GM21619 (cell line): ENCODE data around the gene CTXN2.

Experiments
- ATAC-seq: cut with Tn5 transposase; IDR thresholded peaks from one replicate; pipeline ENCODE4 v1.9.1; 2021; ENCODE audit not compliant: unreplicated experiment

The CTXN2 gene

DNA sequence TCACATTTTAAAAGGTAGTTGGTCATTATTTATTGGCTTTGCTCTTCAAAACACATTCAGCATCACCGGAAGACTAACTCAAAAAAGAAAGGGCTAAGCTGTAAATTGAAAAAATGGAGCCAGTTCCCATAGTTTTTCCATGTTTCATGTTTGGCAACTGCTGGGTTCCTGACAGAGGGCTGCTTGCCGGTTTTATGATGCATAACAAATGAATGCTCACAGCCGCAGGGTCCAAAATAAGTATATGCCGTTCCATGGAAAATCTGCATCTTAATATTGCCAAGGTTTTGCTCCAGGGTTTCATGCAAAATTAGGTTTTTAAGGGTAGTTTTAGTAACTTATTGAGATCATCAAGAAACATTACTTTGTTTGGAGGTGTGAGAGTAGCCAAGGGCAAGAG is 30.4 kb downstream of the CTXN2 start:
- ATAC-seq, result no peak

DNA sequence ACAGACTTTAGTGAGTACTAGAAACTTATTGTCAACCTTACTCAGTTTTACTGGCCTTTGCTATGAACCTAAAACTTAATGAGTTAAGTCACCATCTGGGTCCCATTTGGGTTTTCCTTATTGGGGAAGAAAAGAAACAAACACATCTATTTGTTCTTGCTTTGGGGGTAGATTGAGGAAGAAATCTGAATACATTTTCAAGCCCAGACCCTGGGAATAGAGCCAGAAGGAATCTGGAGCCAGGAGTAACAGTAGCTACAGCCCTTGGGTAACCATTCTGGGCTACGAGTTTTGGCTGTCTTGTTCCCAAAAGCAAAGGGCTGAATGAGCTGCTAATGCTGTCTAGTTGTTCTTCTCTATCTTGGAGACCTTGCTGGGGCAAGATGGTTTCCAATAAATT is 31.2 kb downstream of the CTXN2 start:
- no peak for ATAC-seq

GRCh38 chr15:48225771-48226170 is 34.3 kb downstream of the CTXN2 start:
- ATAC-seq, result no peak

DNA sequence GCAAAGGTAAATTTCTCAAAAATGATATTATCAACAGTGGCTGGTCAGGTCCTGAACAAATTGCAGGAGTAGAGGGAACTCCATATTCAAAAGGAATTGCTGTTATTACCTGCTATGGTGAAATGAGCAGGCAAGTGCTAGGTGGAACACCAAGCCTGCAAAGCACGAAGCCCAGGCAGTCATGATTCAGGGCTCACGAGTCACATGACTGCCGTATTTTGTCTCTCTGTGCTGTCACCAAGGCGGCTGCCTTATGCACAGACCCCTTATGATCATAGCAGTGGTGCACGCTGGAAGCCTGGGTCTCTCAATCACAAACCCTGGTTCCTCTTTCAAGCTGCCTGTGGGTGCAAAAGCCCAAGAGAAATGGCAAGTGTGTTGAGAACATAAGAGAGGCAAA is 39.0 kb downstream of the CTXN2 start:
- no peak for ATAC-seq

- no peak for ATAC-seq
These were observed 41.8 kb downstream of the CTXN2 start for GRCh38 chr15:48233246-48233645.

DNA sequence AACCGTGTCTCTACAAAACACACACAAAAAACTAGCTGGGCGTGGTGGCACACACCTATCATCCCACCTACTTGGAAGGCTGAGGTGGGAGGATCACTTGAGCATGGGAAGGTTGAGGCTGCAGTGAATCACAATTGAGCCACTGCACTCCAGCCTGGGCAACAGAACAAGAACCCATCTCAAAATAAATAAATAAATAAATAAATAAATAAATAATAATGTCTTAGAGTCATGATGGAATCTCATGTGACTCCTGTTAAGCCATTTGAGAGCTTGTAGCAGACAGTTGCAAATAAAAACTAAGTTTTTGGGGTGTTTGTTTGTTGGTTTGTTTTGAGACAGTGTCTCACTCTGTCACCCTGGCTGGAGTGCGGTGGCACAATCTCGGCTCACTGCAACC is 47.9 kb downstream of the CTXN2 start:
- ATAC-seq, result no peak

- ATAC-seq, result no peak
These were observed 50.5 kb downstream of the CTXN2 start for GRCh38 chr15:48242015-48242414.

DNA sequence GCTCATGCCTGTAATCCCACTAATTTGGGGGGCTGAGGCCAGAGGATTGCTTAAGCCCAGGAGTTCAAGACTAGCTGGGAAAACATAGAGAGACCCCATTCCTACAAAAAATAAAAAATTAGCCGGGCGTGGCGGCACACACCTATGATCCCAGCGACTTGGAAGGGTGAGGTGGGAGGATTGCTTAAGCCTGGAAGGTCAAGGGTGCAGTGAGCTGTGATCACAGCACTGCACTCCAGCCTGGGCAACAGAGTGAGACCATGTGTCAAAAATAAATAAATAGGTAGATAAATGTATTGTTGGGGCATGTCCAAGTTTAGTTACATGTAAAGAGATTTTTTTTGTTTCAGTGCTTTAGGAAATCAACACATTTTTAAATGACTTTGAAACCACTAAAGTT is 51.1 kb downstream of the CTXN2 start:
- ATAC-seq, result no peak

DNA sequence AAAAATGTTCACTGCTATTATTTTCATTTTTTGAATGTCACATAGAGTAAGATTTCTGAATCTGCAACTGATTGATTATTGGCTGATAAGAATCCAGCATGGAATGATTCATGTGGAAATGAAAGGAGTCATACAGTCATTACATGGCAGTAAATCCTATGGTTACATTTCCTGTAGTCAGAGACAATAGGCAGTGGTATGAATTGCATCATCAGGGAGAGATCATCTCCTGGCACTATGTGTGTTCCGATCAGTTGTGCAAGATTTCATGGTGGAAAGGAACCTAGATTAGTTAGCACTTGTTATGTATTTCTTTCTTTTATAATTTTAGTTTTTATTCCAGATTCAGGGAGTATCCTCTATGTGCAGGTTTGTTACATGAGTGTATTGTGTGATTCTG is 53.5 kb downstream of the CTXN2 start:
- ATAC-seq, result no peak

DNA sequence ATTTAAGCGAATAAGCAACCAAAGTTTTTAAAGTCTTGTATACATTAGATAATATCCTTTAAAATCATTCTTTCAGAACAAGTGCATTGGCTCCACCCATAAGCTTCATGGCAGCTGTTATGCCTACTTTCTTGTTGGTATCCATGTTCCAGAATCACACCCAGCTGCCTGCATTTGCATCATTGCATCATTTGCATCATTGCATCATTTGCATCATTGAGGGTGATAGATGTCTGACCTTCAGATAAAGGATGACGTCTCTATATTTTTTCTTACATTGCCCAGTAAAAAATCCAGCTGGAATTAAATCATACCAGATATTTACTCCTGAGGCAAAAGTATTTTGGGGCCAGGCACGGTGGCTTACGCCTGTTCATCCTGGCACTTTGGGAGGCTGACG is 56.9 kb downstream of the CTXN2 start:
- ATAC-seq, result no peak

GRCh38 chr15:48250640-48251076 is 59.2 kb downstream of the CTXN2 start:
- no peak for ATAC-seq

DNA sequence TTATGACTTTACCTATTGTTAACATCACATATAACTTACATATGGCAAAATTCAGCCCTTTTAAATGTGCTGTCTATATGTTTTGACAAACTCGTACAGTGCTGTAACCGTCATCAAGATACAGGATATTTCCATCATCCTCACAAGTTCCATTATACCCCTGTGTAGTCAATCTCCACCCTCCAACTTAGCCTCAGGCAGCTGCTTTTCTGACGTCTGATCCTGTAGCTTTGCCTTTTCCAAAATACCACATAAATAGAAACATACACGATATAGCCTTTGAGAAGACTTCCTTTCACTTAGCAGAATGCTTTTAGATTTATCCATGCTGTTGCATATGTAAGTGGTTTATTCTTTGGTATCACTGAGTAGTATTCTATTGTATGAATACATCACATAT is 61.7 kb downstream of the CTXN2 start:
- no peak for ATAC-seq
